Measurements from ENCODE around the gene EMC6.

The EMC6 gene

GRCh38 chr17:3656755-3657587 is 11.6 kb upstream of the EMC6 start:
- DNase-seq = no peak

GRCh38 chr17:3657588-3657869 is 11.1 kb upstream of the EMC6 start:
- DNase-seq = no peak

DNA sequence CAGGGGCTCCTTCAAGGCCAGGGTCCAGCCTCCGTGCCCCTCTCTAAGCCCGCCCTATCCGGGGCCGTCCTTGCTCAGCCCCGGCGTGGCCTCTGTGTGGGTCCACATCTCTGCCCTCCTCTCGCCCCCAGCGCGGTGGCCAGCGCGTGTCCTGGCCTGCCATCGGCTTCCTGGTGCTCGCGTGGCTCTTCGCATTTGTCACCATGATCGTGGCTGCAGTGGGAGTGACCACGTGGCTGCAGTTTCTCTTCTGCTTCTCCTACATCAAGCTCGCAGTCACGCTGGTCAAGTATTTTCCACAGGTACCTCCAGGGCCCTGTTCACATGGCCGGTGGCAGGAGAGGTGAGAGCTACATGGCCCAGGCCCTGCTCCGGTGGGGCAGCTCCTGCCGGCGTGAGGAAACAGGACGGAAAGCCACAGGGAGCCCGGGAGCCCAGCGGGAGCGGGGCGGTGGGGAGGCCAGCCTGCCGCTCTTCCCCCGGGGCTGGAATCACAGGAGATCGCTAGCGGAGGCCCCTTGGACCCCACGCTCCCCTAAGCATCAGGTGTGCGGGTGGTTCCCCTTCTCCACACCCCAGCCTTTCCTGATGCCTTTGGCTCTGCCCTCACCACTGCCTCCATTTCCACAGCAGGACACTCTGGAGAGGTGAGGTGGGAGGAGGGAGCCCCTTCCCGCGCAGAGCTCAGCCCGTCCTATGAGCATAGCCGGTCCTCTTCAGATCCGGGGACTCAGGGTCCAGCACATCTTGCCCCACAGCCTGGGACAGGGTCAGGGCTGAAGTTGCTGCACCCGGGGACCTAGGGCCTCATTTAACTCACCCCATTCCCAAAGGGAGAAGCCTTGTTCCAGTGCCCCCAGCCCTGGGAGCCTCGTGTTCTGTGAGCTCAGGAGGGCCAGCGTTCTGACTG is 10.5 kb upstream of the EMC6 start:
- no peak for DNase-seq

DNA sequence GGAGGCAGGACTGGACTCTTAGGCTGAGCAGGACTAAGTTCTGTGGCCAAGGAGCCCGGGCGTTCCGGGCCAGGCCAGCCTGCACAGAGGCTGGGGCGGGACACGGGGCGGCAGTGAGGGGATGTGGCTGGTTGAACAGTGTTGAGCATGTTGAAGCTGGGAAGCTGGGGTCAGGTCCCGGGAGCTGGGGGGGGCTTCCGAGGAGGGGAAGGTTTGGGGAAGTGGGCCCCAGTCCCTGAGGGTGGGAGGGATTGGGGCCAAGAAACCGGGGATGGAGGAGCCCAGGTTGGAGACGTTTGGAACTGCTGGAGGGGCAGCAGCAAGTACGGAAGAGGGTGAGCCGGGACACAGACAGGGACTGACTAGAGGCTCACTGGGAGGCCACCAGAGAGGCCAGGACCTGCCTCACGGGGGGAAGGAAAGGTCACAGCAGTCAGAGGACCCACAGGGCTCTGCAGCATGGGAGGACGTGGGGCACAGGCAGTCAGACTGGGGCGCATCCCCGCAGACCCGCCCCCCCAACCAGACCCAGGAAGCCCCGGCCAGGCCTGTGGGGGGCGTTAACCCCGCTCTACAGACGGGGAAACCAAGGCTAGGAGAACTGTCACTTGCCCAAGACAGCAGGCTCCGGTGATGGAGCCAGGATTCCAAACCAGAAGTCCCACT is 9.7 kb upstream of the EMC6 start:
- no peak for DNase-seq

GRCh38 chr17:3659541-3660111 is 9.0 kb upstream of the EMC6 start:
- DNase-seq = no peak

DNA sequence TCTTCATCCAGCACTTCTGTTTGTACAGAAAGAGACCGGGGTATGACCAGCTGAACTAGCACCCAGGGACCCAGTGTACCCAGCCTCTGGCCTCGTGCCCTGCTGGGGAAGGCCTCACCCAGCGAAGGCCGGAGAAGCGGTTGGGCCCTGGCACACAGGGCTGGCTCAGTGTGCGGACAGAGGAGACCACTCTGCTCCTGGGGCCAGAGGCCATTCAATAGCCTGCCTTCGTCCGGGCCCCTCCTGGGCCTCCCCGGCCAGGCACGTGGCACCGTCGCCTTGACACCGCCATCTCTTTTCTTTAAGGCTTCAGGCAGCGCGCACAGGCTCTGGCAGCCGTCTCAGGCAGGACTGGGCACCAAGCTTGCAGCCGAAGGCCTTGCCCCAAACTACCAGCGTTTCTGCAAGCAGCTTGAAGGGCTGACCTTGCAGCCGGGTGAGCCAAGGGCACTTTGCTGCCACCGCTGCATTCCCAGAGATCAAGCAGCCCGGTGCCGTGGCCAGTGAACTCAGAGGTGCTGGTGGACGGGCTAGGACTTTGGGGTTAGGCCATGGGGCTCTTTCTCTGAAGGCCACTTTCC is 8.2 kb upstream of the EMC6 start:
- DNase-seq = no peak

DNA sequence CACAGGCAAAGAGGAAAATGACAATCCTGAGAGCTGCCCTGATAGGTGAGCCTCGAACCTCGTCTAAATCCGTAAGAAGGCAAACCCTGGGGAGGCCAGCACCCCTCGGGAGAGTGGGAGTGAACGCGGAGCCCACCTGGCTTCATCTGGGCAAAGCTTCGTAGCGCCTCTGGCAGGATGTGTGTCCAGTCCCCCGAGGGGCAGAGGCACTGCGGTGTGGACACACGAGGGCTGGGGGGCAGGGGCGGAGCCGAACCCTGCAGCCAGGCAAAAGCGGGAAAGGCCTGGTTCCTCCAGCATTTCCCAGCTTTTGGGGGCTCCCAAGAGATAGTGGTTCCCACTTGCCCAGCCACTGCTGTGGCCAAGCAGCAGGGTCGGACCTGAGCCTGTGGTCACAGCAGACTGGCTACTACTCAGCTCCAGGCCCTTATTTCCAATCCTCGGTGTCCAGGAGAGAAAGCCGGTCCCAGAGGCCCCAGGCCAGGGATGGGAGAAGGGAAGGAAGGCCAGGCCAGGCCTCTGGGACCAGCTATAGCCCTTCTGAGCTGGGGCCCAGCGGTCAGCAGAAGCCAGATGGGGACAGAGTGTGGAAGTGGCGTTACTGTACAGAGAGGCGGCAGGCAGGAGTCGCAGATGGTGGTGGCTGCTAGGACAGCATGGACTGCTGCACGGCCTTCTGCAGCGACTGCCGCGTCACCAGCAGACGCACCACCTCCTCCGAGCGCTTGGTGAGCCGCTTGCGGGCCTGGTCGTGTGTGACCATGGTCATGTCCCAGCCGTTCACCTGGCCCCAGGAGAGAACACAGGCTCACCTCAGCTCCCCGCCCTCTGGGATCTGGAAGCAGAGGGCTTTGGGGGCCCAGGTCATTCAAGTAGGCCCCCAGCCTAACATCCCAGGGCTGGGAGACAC is 5.3 kb upstream of the EMC6 start:
- DNase-seq = no peak

DNA sequence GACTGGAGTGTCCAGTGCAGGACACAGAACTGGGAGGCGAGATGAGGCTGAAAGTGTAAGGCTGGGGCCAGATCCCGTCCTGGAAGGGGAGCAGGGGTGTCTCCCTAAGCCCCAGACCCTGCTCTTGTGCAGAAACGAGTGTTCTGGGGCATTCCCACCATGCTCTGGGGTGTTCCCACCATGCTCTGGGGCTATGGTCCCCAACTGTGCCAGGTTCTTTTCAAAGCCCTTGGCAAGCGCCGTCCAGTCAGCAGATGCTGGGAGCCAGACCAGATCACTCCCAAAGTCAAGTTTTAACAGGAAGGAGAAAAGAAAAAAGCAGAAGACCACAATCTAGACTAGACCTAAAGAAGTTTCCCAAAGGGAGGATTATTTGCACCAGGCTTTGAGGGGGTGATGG is 2.8 kb upstream of the EMC6 start:
- DNase-seq = no peak

DNA sequence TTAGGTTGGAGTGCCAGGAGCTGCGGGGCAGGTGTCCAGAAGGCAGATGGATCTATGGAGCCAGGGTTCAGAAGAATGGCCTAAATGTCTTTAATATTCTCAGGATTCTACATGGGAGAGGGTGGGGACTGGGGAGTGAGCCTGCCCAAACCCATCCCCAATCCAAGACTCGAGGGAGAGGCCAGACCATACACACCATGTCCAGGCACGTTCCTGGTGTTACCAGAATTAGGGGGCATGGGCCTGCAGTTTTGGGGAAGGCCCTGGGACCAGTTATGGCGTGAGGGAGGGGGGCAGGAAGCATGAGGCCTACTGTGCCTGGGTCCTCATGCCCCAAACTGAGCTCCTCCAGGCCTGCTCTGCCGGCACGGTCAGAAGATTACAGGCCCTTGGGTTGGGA is 2.1 kb upstream of the EMC6 start:
- DNase-seq = no peak

DNA sequence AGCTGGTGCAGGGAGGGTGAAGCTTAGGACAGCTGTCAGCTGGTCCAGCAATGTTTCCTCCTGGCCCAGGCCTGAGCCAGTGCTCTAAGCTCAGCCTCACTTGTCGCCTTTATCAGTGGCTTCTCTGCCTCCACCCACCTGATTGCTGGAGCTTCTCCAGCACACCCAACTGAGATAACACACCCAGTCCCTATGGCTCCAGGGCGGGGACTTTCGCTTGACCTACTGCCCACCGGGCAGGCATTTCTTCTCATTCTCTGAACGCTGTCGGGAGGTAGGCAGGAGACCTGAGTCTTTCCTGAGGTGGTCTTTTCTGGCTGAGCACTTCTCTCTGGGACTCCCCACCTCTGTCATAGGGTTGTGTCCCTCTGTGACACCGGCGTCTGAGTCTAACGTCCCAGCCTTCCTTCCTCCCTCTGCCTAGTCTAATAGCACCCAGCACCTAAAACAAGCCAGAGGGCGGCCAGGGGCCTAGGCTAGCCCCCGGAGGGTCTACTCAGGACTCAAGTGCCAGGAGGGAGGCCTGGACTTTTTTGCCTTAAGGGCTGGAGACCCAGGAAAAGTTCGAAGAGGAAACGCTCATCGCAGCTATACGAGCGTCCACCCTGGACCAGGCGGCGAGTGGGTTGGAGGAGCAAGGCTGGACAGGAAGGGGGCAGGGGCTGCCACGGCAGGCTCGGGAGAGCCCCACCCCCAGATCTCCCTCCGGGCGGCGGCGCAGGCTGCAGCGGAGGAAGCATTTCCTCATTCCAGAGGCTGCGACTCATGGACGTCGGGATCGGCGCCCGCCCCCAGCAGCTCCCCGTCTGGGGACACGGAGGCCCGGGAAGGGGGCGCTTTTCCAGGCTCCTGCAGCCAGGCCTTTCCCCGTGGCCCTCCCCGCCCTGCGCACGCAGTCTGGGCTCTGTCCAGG is 990 bp upstream of the EMC6 start:
- DNase-seq = peak; percentile 90

- DNase-seq = no peak
These were observed 404 bp downstream of the EMC6 start for GRCh38 chr17:3669085-3669347.

DNA sequence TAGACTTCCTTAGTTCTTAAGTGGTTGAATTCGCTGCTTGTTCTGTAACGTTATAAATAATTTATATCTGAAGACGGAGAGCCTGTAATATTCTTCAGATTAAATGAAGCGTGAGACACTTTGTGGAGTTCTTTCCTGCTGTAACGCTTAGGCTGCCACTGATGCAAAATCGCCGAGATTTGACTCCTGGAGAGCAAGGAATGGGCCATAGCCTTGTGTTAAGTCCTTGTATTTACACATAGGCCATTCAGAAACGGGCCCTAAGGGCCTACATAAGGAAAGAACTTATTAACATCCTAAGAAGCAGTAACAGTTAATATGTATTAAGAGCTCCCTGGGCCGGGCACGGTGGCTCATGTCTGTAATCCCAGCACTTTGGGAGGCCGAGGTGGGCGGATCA is 936 bp downstream of the EMC6 start:
- no peak for DNase-seq

- no peak for DNase-seq
These were observed 4.0 kb downstream of the EMC6 start for GRCh38 chr17:3672571-3672970.

GRCh38 chr17:3675886-3676285 is 7.3 kb downstream of the EMC6 start:
- no peak for DNase-seq

- DNase-seq = no peak
These were observed 9.6 kb downstream of the EMC6 start for GRCh38 chr17:3678095-3678820.

- no peak for DNase-seq
These were observed 10.4 kb downstream of the EMC6 start for GRCh38 chr17:3678821-3679530.

DNA sequence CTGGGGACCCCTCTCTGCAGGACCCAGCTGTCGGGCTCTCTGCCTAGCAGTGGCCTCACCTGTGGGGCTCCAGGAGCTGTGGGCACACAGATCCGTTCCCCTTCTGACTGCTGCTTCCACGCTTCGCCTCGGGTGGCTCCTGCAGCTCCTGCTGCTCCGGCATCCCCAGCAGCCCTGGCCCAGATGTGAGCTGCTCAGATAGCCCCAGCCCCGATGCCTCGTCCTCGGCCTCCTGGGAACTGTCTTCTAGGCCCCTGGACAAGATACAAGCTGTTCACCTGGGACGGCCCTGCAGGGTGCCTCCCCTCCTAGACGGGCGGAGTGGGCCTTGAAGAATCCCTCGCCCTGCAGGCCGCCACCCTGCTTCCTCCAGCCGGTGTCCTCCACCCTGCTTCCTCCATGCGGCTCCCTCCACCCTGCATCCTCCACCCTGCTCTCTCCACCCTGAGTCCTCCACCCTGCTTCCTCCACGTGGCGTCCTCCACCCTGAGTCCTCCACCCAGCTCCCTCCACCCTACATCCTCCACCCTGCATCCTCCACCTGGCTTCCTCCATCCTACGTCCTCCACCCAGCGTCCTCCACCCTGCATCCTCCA is 11.0 kb downstream of the EMC6 start:
- DNase-seq = no peak

GRCh38 chr17:3681057-3681456 is 12.4 kb downstream of the EMC6 start:
- no peak for DNase-seq

DNA sequence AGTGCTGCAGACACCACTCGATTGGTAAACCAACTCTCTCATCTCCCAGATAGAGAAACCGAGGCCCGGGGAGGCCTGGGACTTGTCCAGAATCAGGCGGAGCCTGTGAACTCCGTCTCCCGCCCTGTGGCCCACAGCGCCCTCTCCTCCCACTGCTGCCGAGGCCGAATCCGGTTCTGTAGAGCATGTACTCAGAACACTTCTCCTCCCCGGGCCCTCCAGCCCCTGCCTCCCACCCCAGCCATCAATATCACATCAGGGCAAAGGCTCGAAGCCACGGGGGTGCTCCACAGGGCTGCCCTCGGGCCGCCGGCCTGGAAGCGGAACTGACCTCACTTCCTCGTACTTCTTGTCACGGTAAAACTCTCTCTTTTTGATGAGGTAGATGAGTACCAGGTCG is 13.0 kb downstream of the EMC6 start:
- DNase-seq = no peak

Measured in OCI-M1 (cell line).